ENCODE results near the gene RAPGEF3.

Gene RAPGEF3

GRCh38 chr12:47735649-47736048 is 23.0 kb downstream of the RAPGEF3 start:
- no peaks in the 10 kb centered on the region for H3K9me3 ChIP-seq (ENCODE audit: low read depth, low read length)
- H3K9ac ChIP-seq (ENCODE audit: insufficient read length), result no peak overlapping the region
- H3K4me3 ChIP-seq, result no peak overlapping the region
- TF ChIP-seq FOXP2 (optimal IDR thresholded peaks at IDR 0.05; ENCODE audit: control extremely low read depth, extremely low read length, insufficient read depth) (no peak), EZH2 (IDR thresholded peaks at IDR 0.05) (no peak), POLR2AphosphoS5 (IDR thresholded peaks at IDR 0.05; ENCODE audit: borderline replicate concordance, low read depth, low read length) (no peak)
- DNase-seq (ENCODE audit: low read depth, low spot score), result no peak
- no peaks in the 10 kb centered on the region for H3K36me3 ChIP-seq (ENCODE audit: insufficient read depth, low read length)
- no peak overlapping the region for H3K27ac ChIP-seq

GRCh38 chr12:47734725-47735480 is 23.8 kb downstream of the RAPGEF3 start:
- Histone ChIP-seq H3K36me3 (ENCODE audit: insufficient read depth, low read length) (no peaks in the 10 kb centered on the region), H3K9ac (ENCODE audit: insufficient read length) (no peak overlapping the region), H3K9me3 (ENCODE audit: low read depth, low read length) (no peaks in the 10 kb centered on the region), H3K4me3 (no peak overlapping the region), H3K27ac (no peak overlapping the region)
- no peak for TF ChIP-seq POLR2AphosphoS5 (IDR thresholded peaks at IDR 0.05; ENCODE audit: borderline replicate concordance, low read depth, low read length)
- TF ChIP-seq EZH2 (IDR thresholded peaks at IDR 0.05), result no peak
- TF ChIP-seq FOXP2 (optimal IDR thresholded peaks at IDR 0.05; ENCODE audit: control extremely low read depth, extremely low read length, insufficient read depth), result no peak
- DNase-seq (ENCODE audit: low read depth, low spot score), result no peak

DNA sequence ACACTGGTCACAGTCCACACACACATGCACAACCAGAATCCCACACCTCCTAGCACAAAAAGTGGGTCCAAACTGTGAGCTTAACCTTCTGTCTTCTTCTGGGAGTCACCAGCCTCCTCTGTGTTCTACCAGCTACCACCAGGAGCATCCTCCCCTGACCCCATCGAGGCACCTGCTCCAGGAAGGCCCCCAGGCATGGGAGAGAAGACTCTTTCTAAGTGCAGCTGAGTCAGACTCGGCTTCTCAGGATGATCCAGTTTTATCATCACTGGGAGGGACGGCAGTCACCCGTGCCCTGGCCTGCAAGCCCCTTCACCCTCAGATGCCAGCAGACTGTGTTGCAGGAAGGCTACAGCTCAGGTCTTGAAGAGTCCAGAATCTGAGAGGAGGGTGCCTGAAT is 25.5 kb downstream of the RAPGEF3 start:
- Histone ChIP-seq H3K9me3 (ENCODE audit: low read depth, low read length) (no peaks in the 10 kb centered on the region), H3K27ac (no peak overlapping the region), H3K4me3 (no peak overlapping the region), H3K36me3 (ENCODE audit: insufficient read depth, low read length) (no peaks in the 10 kb centered on the region), H3K9ac (ENCODE audit: insufficient read length) (no peak overlapping the region)
- TF ChIP-seq FOXP2 (optimal IDR thresholded peaks at IDR 0.05; ENCODE audit: control extremely low read depth, extremely low read length, insufficient read depth) (no peak), EZH2 (IDR thresholded peaks at IDR 0.05) (no peak), POLR2AphosphoS5 (IDR thresholded peaks at IDR 0.05; ENCODE audit: borderline replicate concordance, low read depth, low read length) (no peak)
- no peak for DNase-seq (ENCODE audit: low read depth, low spot score)

- H3K9ac ChIP-seq (ENCODE audit: insufficient read length), result no peak overlapping the region
- H3K4me3 ChIP-seq, result no peak overlapping the region
- no peaks in the 10 kb centered on the region for H3K36me3 ChIP-seq (ENCODE audit: insufficient read depth, low read length)
- no peak for DNase-seq (ENCODE audit: low read depth, low spot score)
- no peak overlapping the region for H3K27ac ChIP-seq
- H3K9me3 ChIP-seq (ENCODE audit: low read depth, low read length), result no peaks in the 10 kb centered on the region
- TF ChIP-seq EZH2 (IDR thresholded peaks at IDR 0.05), result no peak
- no peak for TF ChIP-seq FOXP2 (optimal IDR thresholded peaks at IDR 0.05; ENCODE audit: control extremely low read depth, extremely low read length, insufficient read depth)
- no peak for TF ChIP-seq POLR2AphosphoS5 (IDR thresholded peaks at IDR 0.05; ENCODE audit: borderline replicate concordance, low read depth, low read length)
Measured at GRCh38 chr12:47732504-47732903, 26.2 kb downstream of the RAPGEF3 start.

GRCh38 chr12:47731723-47732122 is 27.0 kb downstream of the RAPGEF3 start:
- H3K27ac ChIP-seq, result no peak overlapping the region
- TF ChIP-seq POLR2AphosphoS5 (IDR thresholded peaks at IDR 0.05; ENCODE audit: borderline replicate concordance, low read depth, low read length), result no peak
- no peak for TF ChIP-seq FOXP2 (optimal IDR thresholded peaks at IDR 0.05; ENCODE audit: control extremely low read depth, extremely low read length, insufficient read depth)
- TF ChIP-seq EZH2 (IDR thresholded peaks at IDR 0.05), result no peak
- no peak overlapping the region for H3K4me3 ChIP-seq
- H3K9me3 ChIP-seq (ENCODE audit: low read depth, low read length), result no peaks in the 10 kb centered on the region
- DNase-seq (ENCODE audit: low read depth, low spot score), result no peak
- H3K9ac ChIP-seq (ENCODE audit: insufficient read length), result no peak overlapping the region
- H3K36me3 ChIP-seq (ENCODE audit: insufficient read depth, low read length), result no peaks in the 10 kb centered on the region

DNA sequence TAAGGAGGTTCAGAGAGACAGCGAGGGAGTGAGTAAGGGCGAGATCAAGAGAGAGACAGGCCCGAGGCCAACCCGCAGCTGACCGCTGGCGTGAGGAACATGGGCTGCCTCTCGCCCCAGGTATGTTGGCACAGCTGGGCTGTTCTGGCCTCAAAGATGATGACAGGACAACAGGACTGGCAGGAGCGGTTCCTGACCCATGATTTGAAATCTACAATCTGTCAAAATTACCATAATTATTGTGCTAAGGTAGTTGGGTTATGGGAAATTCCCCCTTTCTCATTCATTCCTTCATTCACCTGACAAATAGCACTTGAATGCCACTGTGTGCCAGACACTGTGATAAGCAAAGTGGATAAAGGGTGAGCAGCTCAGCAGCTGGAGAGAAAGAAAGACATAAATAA is 28.3 kb downstream of the RAPGEF3 start:
- Histone ChIP-seq H3K4me3 (no peak overlapping the region), H3K36me3 (ENCODE audit: insufficient read depth, low read length) (no peaks in the 10 kb centered on the region), H3K27ac (no peak overlapping the region), H3K9me3 (ENCODE audit: low read depth, low read length) (no peaks in the 10 kb centered on the region), H3K9ac (ENCODE audit: insufficient read length) (no peak overlapping the region)
- TF ChIP-seq FOXP2 (optimal IDR thresholded peaks at IDR 0.05; ENCODE audit: control extremely low read depth, extremely low read length, insufficient read depth), result no peak
- no peak for TF ChIP-seq EZH2 (IDR thresholded peaks at IDR 0.05)
- TF ChIP-seq POLR2AphosphoS5 (IDR thresholded peaks at IDR 0.05; ENCODE audit: borderline replicate concordance, low read depth, low read length), result no peak
- DNase-seq (ENCODE audit: low read depth, low spot score), result no peak

DNA sequence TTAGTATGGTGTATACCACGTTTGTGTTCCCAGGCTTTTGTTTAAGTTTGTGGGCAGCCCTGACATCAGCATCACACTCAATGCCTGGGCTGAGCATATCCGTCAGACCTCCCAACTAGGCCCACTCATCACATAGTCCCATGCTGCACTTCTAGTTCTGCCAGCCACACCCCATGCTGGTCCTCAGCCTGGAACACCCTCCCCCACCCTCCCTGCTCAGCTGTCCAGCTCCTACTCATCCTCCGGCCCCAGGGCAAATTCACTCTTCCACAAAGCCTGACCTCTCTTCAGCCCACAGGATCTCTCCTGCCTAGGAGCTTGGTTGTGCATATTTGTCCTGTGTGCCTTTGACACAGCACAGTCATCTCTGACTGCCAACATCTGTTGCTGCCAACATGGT is 29.4 kb downstream of the RAPGEF3 start:
- H3K9me3 ChIP-seq (ENCODE audit: low read depth, low read length), result no peaks in the 10 kb centered on the region
- TF ChIP-seq POLR2AphosphoS5 (IDR thresholded peaks at IDR 0.05; ENCODE audit: borderline replicate concordance, low read depth, low read length) (no peak), FOXP2 (optimal IDR thresholded peaks at IDR 0.05; ENCODE audit: control extremely low read depth, extremely low read length, insufficient read depth) (no peak), EZH2 (IDR thresholded peaks at IDR 0.05) (no peak)
- DNase-seq (ENCODE audit: low read depth, low spot score), result no peak
- no peak overlapping the region for H3K4me3 ChIP-seq
- H3K36me3 ChIP-seq (ENCODE audit: insufficient read depth, low read length), result no peaks in the 10 kb centered on the region
- H3K27ac ChIP-seq, result no peak overlapping the region
- no peak overlapping the region for H3K9ac ChIP-seq (ENCODE audit: insufficient read length)

GRCh38 chr12:47725893-47726292 is 32.8 kb downstream of the RAPGEF3 start:
- H3K9ac ChIP-seq (ENCODE audit: insufficient read length), result no peak overlapping the region
- H3K36me3 ChIP-seq (ENCODE audit: insufficient read depth, low read length), result no peaks in the 10 kb centered on the region
- H3K27ac ChIP-seq, result peak overlapping the region; percentile 65
- no peak for DNase-seq (ENCODE audit: low read depth, low spot score)
- H3K4me3 ChIP-seq, result peak overlapping the region; percentile 36
- no peak for TF ChIP-seq FOXP2 (optimal IDR thresholded peaks at IDR 0.05; ENCODE audit: control extremely low read depth, extremely low read length, insufficient read depth)
- peak; percentile 39; the same call in 1 of the 2 replicates for TF ChIP-seq POLR2AphosphoS5 (IDR thresholded peaks at IDR 0.05; ENCODE audit: borderline replicate concordance, low read depth, low read length)
- no peaks in the 10 kb centered on the region for H3K9me3 ChIP-seq (ENCODE audit: low read depth, low read length)

Data from SK-N-MC (cell line).